GM19397 (cell line): ENCODE results near the gene SLC28A1.
"Not testable (repeated sequence)": the region's sequence is repeated elsewhere in the genome, so short reads cannot be mapped to it uniquely, and the experiment has no call there.

Experiments
- ATAC-seq: cut with Tn5 transposase; IDR thresholded peaks from one replicate; pipeline ENCODE4 v1.9.1; 2021; ENCODE audit warnings: mild to moderate bottlenecking, moderate library complexity; ENCODE audit not compliant: unreplicated experiment

The SLC28A1 gene

GRCh38 chr15:84961707-84962106 lies 77.2 kb downstream of the SLC28A1 start:
- ATAC-seq = no peak

- no peak for ATAC-seq
Observed at GRCh38 chr15:84962955-84963354, 78.5 kb downstream of the SLC28A1 start.

GRCh38 chr15:84967380-84967779 lies 82.9 kb downstream of the SLC28A1 start:
- ATAC-seq = no peak

GRCh38 chr15:84968301-84968700 lies 83.8 kb downstream of the SLC28A1 start:
- ATAC-seq = no peak

- no peak for ATAC-seq
Observed at GRCh38 chr15:84969257-84969656, 84.8 kb downstream of the SLC28A1 start.

GRCh38 chr15:84970843-84971242 lies 86.4 kb downstream of the SLC28A1 start:
- ATAC-seq = no peak

- no peak for ATAC-seq
Observed at GRCh38 chr15:84973492-84974460, 89.3 kb downstream of the SLC28A1 start.

- no peak for ATAC-seq
Observed at GRCh38 chr15:84975871-84976351, 91.4 kb downstream of the SLC28A1 start.

- no peak for ATAC-seq
Observed at GRCh38 chr15:84976746-84977345, 92.4 kb downstream of the SLC28A1 start.

- no peak for ATAC-seq
Observed at GRCh38 chr15:84979651-84980050, 95.2 kb downstream of the SLC28A1 start.

- ATAC-seq = peak; percentile 50
Observed at GRCh38 chr15:84980196-84981053, 96.0 kb downstream of the SLC28A1 start.

GRCh38 chr15:84981054-84981710 lies 96.7 kb downstream of the SLC28A1 start:
- peak; percentile 53 for ATAC-seq

- ATAC-seq = peak; percentile 25
Observed at GRCh38 chr15:84981711-84982300, 97.3 kb downstream of the SLC28A1 start, which contains the start of gene PDE8A. PDE8A (plus strand) TSS chr15:84981856; CDS start chr15:84982163, 307 bp downstream.

- ATAC-seq = no peak
Observed at GRCh38 chr15:84982301-84982920, 97.9 kb downstream of the SLC28A1 start.

GRCh38 chr15:84983294-84983693 lies 98.8 kb downstream of the SLC28A1 start:
- no peak for ATAC-seq

- no peak for ATAC-seq
Observed at GRCh38 chr15:84983711-84984110, 99.2 kb downstream of the SLC28A1 start.

- ATAC-seq = no peak
Observed at GRCh38 chr15:84985158-84985557, 100.7 kb downstream of the SLC28A1 start.

- ATAC-seq = not testable (repeated sequence)
Observed at GRCh38 chr15:84987351-84987750, 102.9 kb downstream of the SLC28A1 start.

- ATAC-seq = no peak
Observed at GRCh38 chr15:84987949-84988624, 103.6 kb downstream of the SLC28A1 start.
